ENCODE data around the gene PLA2R1.

DNA sequence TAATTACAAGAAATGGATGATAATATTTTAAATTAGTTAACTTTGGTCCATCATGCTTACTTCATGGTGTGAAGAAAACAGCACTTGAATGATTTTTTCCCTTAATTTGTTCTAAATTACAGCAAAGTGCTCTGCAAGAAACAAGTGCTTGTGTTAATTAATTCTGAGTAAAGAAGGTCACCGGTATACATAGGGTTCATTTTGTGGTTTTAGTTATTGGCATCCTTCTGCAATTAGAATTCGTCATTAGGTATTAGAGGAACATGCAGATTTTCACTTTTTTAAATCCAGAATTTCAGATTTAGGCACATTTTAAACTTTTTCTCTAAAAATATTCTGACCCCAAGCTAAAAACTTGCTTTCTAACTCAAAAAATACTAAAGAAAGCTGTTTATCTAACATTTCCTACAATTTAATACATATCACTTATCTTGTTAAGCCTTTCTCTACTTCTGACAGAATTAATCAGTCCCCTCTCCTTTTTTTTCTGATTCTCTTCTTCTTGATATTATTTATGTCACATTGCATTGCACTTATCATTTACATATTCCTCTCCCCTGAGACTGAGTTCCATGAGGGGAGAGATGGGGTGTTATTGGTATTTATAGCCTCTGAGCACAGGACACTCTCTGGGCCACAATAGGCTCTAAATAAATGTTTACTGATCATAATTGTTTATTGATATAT is 129.2 kb downstream of the PLA2R1 start:
- TF ChIP-seq, protein P1, sequence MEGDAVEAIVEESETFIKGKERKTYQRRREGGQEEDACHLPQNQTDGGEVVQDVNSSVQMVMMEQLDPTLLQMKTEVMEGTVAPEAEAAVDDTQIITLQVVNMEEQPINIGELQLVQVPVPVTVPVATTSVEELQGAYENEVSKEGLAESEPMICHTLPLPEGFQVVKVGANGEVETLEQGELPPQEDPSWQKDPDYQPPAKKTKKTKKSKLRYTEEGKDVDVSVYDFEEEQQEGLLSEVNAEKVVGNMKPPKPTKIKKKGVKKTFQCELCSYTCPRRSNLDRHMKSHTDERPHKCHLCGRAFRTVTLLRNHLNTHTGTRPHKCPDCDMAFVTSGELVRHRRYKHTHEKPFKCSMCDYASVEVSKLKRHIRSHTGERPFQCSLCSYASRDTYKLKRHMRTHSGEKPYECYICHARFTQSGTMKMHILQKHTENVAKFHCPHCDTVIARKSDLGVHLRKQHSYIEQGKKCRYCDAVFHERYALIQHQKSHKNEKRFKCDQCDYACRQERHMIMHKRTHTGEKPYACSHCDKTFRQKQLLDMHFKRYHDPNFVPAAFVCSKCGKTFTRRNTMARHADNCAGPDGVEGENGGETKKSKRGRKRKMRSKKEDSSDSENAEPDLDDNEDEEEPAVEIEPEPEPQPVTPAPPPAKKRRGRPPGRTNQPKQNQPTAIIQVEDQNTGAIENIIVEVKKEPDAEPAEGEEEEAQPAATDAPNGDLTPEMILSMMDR (conservative IDR thresholded peaks at IDR 0.05; ENCODE audit: low read depth, low read length) = no peak
- TF ChIP-seq EZH2 (IDR thresholded peaks at IDR 0.05; ENCODE audit: low read length, unreplicated experiment) = no peak

Data from PC-3 (cell line).